Activated B cell treated with CpG ODN at 0.5 μM for 24 hours (primary cell): ENCODE measurements around the gene GORASP1. TPM values are rescaled to one million over a fixed set of nuclear protein-coding genes. Genes with fewer than 3 reads are reported as not detected.

Experiments used
- ATAC-seq: fragments of 200-7000 bp; cut with Tn5 transposase; one replicate; pipeline ENCODE4 v1.10.0; 2021; ENCODE audit warnings: low read depth, mild to moderate bottlenecking, moderate library complexity
- CTCF ChIA-PET: fragments of 350-600 bp; sonication (Branson Sonifier 250); formaldehyde crosslinking; loops from one replicate; lab custom pipeline; 2021; ENCODE audit warnings: antibody characterized with exemption; lab: Charles Lee
- POLR2A ChIA-PET: fragments of 350-600 bp; sonication (Branson Sonifier 250); formaldehyde crosslinking; loops from one replicate; lab custom pipeline; 2021; ENCODE audit warnings: antibody characterized with exemption; lab: Charles Lee
- DNase-seq: peaks from one replicate; pipeline ENCODE4 v3.0.0; 2022
- H3K27ac Mint-ChIP-seq: one replicate; pipeline ENCODE4 v1.8.0; 2020; ENCODE audit warnings: mixed read lengths
- H3K27me3 Mint-ChIP-seq: one replicate; pipeline ENCODE4 v1.8.0; 2021; ENCODE audit warnings: mixed read lengths
- H3K36me3 Mint-ChIP-seq: one replicate; pipeline ENCODE4 v1.8.0; 2021; ENCODE audit warnings: low read depth, mixed read lengths
- H3K4me1 Mint-ChIP-seq: one replicate; pipeline ENCODE4 v1.8.0; 2021; ENCODE audit warnings: mixed read lengths
- H3K4me3 Mint-ChIP-seq: one replicate; pipeline ENCODE4 v1.8.0; 2020; ENCODE audit warnings: mild to moderate bottlenecking, mixed read lengths
- H3K9me3 Mint-ChIP-seq: one replicate; pipeline ENCODE4 v1.8.0; 2020; ENCODE audit warnings: mixed read lengths
- CTCF ChIP-seq: fragments of 200-600 bp; IDR thresholded peaks from one replicate; pipeline ENCODE4 v1.8.0; 2022; ENCODE audit warnings: antibody characterized with exemption, mild to moderate bottlenecking
- intact Hi-C: fragments of 100-400 bp; cut with micrococcal nuclease; formaldehyde crosslinking; loops from one replicate; pipeline ENCODE4 v1.15.1; 2024
- total RNA-seq: library from RNA; stranded (reverse); gene quantifications from 2 replicates; pipeline ENCODE4 v1.2.3, GENCODE V29; 2022

GORASP1 gene
- total RNA-seq, 1 donor from 2014 or later: 47.8 TPM

- no peaks in the 10 kb centered on the region for H3K9me3 Mint-ChIP-seq
- ATAC-seq (peak; percentile 71), DNase-seq (no peak)
- ChIA-PET POLR2A (interaction anchor here (1.0 kb wide), 1 partner anchor 31 kb away, joined by 4 read pairs; no protein-coding TSS in a partner anchor), CTCF (no interaction called here)
- H3K4me3 Mint-ChIP-seq: peak overlapping the region; percentile 45
- peak overlapping the region; percentile 77 for H3K27ac Mint-ChIP-seq
- intact Hi-C loops: no loop called here
- peaks cover 21% of the 10 kb centered on the region for H3K36me3 Mint-ChIP-seq
- H3K4me1 Mint-ChIP-seq: peaks cover 74% of the 10 kb centered on the region
- no peak for TF ChIP-seq CTCF
- H3K27me3 Mint-ChIP-seq: no peaks in the 10 kb centered on the region
Observed at GRCh38 chr3:39122813-39123212, 15.4 kb upstream of the GORASP1 start.

- Mint-ChIP-seq H3K36me3 (peaks cover 30% of the 10 kb centered on the region), H3K9me3 (no peaks in the 10 kb centered on the region), H3K4me1 (peaks cover 66% of the 10 kb centered on the region), H3K27me3 (no peaks in the 10 kb centered on the region), H3K4me3 (peak overlapping the region; percentile 21), H3K27ac (peak overlapping the region; percentile 20)
- no peak for TF ChIP-seq CTCF
- ChIA-PET POLR2A (interaction anchor here (0.6 kb wide), 1 partner anchor 13 kb away, joined by 3 read pairs; no protein-coding TSS in a partner anchor), CTCF (no interaction called here)
- intact Hi-C loops: loop anchor here (1.0 kb wide), 1 partner anchor 13 kb away; no protein-coding TSS in a partner anchor
- DNase-seq (no peak), ATAC-seq (peak; percentile 63)
Observed at GRCh38 chr3:39121621-39122020, 14.2 kb upstream of the GORASP1 start.

GRCh38 chr3:39118931-39119660, 11.7 kb upstream of the GORASP1 start:
- Mint-ChIP-seq H3K9me3 (no peaks in the 10 kb centered on the region), H3K27ac (no peak overlapping the region), H3K27me3 (no peaks in the 10 kb centered on the region), H3K4me1 (peaks cover 53% of the 10 kb centered on the region), H3K4me3 (no peak overlapping the region), H3K36me3 (peaks cover 37% of the 10 kb centered on the region)
- ATAC-seq (no peak), DNase-seq (no peak)
- intact Hi-C loops: no loop called here
- ChIA-PET POLR2A (no interaction called here), CTCF (interaction anchor here (1.8 kb wide), 1 partner anchor 169 kb away, joined by 6 read pairs; no protein-coding TSS in a partner anchor)
- TF ChIP-seq CTCF: no peak

GRCh38 chr3:39118079-39118478, 10.7 kb upstream of the GORASP1 start:
- ATAC-seq: no peak
- intact Hi-C loops: no loop called here
- Mint-ChIP-seq H3K4me3 (no peak overlapping the region), H3K9me3 (no peaks in the 10 kb centered on the region), H3K27me3 (no peaks in the 10 kb centered on the region), H3K27ac (no peak overlapping the region), H3K4me1 (peaks cover 42% of the 10 kb centered on the region), H3K36me3 (peaks cover 38% of the 10 kb centered on the region)
- no peak for TF ChIP-seq CTCF
- no peak for DNase-seq
- ChIA-PET CTCF (interaction anchor here (1.8 kb wide), 1 partner anchor 170 kb away, joined by 6 read pairs; no protein-coding TSS in a partner anchor), POLR2A (interaction anchor here (0.5 to 1.0 kb wide), 4 partner anchors 9 to 137 kb away, joined by 3 read pairs; no protein-coding TSS in a partner anchor)

GRCh38 chr3:39115870-39116269, 8.4 kb upstream of the GORASP1 start:
- Mint-ChIP-seq H3K4me3 (no peak overlapping the region), H3K27me3 (no peaks in the 10 kb centered on the region)
- POLR2A ChIA-PET: interaction anchor here (1.3 kb wide), 1 partner anchor 11 kb away, joined by 4 read pairs; no protein-coding TSS in a partner anchor

More at GRCh38 chr3:39115870-39116269, 8.4 kb upstream of the GORASP1 start:
- no peak for ATAC-seq
- CTCF ChIA-PET: interaction anchor here (0.9 to 1.3 kb wide), 2 partner anchors 10 to 74 kb away, joined by 3 read pairs; no protein-coding TSS in a partner anchor
- no peaks in the 10 kb centered on the region for H3K9me3 Mint-ChIP-seq
- no peak for TF ChIP-seq CTCF
- intact Hi-C loops: no loop called here
- H3K27ac Mint-ChIP-seq: no peak overlapping the region
- peaks cover 20% of the 10 kb centered on the region for H3K4me1 Mint-ChIP-seq
- DNase-seq: no peak
- peaks cover 57% of the 10 kb centered on the region for H3K36me3 Mint-ChIP-seq
